ENCODE data around the gene HBA1. TPM values are rescaled to one million over a fixed set of nuclear protein-coding genes. Genes with fewer than 3 reads are reported as not detected.

HBA1 gene
- total and polyA plus RNA-seq, 9 of the 15 experiments (the other 6 are each of a cell fraction or from before 2014, with no cell fraction given), result 128 to 2,388 (median 380) TPM

DNA sequence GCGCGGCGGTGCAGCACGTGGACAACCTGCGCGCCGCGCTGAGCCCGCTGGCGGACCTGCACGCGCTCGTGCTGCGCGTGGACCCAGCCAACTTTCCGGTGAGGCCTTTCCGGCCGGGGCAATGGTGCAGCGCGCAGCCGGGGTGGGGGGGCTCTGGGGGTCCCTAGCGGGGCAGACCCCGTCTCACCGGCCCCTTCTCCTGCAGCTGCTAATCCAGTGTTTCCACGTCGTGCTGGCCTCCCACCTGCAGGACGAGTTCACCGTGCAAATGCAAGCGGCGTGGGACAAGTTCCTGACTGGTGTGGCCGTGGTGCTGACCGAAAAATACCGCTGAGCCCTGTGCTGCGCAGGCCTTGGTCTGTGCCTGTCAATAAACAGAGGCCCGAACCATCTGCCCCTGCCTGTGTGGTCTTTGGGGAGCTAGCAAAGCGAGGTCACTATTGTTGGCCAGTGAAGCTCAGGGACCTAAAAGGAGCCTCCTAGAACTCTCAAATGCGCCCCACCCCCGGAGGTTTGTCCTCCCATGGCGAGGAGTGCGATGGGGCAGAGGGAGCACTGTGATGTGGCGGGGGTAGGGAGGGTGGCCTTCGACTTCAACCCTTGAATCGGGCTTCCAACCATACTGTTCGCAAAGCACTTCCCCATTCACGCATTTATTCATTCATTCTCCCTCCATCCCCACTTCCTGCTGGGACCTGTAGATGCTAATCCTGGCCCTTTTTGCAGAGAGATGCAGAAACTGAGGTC, 9.9 kb upstream of the HBA1 start:
- Histone ChIP-seq H3K9me3 (replicated peaks; ENCODE audit: control insufficient read depth, insufficient read depth, low read depth, low read length) (no peaks in the 10 kb centered on the region), H3K4me2 (ENCODE audit: insufficient read depth, low read length) (no peak overlapping the region), H3K27me3 (ENCODE audit: control insufficient read depth in 2 of 2, insufficient read depth in 2 of 2, low read length in 2 of 2) (no peaks in the 10 kb centered on the region), H3K79me2 (ENCODE audit: control insufficient read depth, insufficient read depth, low read length) (no peaks in the 10 kb centered on the region), H4K20me1 (replicated peaks; ENCODE audit: control insufficient read depth, insufficient read depth, low read length) (no peaks in the 10 kb centered on the region), H3K4me3 (no peak overlapping the region), H3K4me1 (replicated peaks in 1 of 2; ENCODE audit: control insufficient read depth in 2 of 2, insufficient read depth in 2 of 2, low read length in 2 of 2) (peaks cover 10 to 67% of the 10 kb centered on the region in 2 experiments; a peak in 4 of 5 replicates), H3K9ac (ENCODE audit: insufficient read depth in 1 of 2, low read depth in 2 of 2, low read length in 2 of 2) (peak overlapping the region in 1 of 2 experiments; percentile 74; a peak in 2 of 4 replicates), H3K36me3 (ENCODE audit: control insufficient read depth, insufficient read depth, low read length) (no peaks in the 10 kb centered on the region), H3K27ac (ENCODE audit: extremely low read depth, low read depth, low read length) (no peak overlapping the region), H2AFZ (ENCODE audit: low read depth, low read length) (no peak overlapping the region), H3K9me1 (ENCODE audit: control insufficient read depth, insufficient read depth, low read length) (no peaks in the 10 kb centered on the region)
- CTCF ChIA-PET (ENCODE audit: low intra/inter-chr PET ratio), result no interaction called here
- BruUV-seq (replicated peaks), result no TSS peak
- no peak for DNase-seq (ENCODE audit: extremely low read depth in 1 of 4, low spot score in 3 of 4)
- 79% methylated on average over 22 of the region's 45 CpGs for WGBS (ENCODE audit: insufficient coverage, low coverage, missing lambda C conversion rate)
- POLR2A ChIA-PET, result no interaction called here
- in situ Hi-C loops (cut with MboI), result no loop called here
- no peak for FAIRE-seq
- intact Hi-C loops (cut with micrococcal nuclease), result no loop called here
- no peak for ATAC-seq
- TF ChIP-seq ZNF41 (CRISPR knock-in tag; conservative IDR thresholded peaks at IDR 0.05) (no peak), DMBX1 (CRISPR knock-in tag; IDR thresholded peaks at IDR 0.05; ENCODE audit: borderline replicate concordance) (no peak), CBX1 (IDR thresholded peaks at IDR 0.05; ENCODE audit: low read depth) (no peak), ZNF316 (IDR thresholded peaks at IDR 0.05) (no peak), POLR2H (tag; IDR thresholded peaks at IDR 0.05; ENCODE audit: low read depth) (no peak), HNRNPLL (IDR thresholded peaks at IDR 0.05; ENCODE audit: low read depth, low read length, poor library complexity, severe bottlenecking) (no peak), ZNF253 (CRISPR knock-in tag; conservative IDR thresholded peaks at IDR 0.05) (no peak), ZNF277 (CRISPR knock-in tag; IDR thresholded peaks at IDR 0.05; ENCODE audit: borderline replicate concordance) (no peak)
- TF ChIP-seq, protein P1, sequence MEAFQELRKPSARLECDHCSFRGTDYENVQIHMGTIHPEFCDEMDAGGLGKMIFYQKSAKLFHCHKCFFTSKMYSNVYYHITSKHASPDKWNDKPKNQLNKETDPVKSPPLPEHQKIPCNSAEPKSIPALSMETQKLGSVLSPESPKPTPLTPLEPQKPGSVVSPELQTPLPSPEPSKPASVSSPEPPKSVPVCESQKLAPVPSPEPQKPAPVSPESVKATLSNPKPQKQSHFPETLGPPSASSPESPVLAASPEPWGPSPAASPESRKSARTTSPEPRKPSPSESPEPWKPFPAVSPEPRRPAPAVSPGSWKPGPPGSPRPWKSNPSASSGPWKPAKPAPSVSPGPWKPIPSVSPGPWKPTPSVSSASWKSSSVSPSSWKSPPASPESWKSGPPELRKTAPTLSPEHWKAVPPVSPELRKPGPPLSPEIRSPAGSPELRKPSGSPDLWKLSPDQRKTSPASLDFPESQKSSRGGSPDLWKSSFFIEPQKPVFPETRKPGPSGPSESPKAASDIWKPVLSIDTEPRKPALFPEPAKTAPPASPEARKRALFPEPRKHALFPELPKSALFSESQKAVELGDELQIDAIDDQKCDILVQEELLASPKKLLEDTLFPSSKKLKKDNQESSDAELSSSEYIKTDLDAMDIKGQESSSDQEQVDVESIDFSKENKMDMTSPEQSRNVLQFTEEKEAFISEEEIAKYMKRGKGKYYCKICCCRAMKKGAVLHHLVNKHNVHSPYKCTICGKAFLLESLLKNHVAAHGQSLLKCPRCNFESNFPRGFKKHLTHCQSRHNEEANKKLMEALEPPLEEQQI (IDR thresholded peaks at IDR 0.05), result no peak
- TF ChIP-seq, protein P2, sequence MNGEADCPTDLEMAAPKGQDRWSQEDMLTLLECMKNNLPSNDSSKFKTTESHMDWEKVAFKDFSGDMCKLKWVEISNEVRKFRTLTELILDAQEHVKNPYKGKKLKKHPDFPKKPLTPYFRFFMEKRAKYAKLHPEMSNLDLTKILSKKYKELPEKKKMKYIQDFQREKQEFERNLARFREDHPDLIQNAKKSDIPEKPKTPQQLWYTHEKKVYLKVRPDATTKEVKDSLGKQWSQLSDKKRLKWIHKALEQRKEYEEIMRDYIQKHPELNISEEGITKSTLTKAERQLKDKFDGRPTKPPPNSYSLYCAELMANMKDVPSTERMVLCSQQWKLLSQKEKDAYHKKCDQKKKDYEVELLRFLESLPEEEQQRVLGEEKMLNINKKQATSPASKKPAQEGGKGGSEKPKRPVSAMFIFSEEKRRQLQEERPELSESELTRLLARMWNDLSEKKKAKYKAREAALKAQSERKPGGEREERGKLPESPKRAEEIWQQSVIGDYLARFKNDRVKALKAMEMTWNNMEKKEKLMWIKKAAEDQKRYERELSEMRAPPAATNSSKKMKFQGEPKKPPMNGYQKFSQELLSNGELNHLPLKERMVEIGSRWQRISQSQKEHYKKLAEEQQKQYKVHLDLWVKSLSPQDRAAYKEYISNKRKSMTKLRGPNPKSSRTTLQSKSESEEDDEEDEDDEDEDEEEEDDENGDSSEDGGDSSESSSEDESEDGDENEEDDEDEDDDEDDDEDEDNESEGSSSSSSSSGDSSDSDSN (IDR thresholded peaks at IDR 0.05; ENCODE audit: borderline replicate concordance in 1 of 2, low read depth in 2 of 2, low read length in 2 of 2), result no peak
- TF ChIP-seq, protein P3, sequence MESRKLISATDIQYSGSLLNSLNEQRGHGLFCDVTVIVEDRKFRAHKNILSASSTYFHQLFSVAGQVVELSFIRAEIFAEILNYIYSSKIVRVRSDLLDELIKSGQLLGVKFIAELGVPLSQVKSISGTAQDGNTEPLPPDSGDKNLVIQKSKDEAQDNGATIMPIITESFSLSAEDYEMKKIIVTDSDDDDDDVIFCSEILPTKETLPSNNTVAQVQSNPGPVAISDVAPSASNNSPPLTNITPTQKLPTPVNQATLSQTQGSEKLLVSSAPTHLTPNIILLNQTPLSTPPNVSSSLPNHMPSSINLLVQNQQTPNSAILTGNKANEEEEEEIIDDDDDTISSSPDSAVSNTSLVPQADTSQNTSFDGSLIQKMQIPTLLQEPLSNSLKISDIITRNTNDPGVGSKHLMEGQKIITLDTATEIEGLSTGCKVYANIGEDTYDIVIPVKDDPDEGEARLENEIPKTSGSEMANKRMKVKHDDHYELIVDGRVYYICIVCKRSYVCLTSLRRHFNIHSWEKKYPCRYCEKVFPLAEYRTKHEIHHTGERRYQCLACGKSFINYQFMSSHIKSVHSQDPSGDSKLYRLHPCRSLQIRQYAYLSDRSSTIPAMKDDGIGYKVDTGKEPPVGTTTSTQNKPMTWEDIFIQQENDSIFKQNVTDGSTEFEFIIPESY (CRISPR knock-in tag; IDR thresholded peaks at IDR 0.05), result 0 out of 2 replicates have a peak, but pooled peaks have one; percentile 59
